A549 (cell line): ENCODE measurements around the gene MED9. TPM values are rescaled to one million over a fixed set of nuclear protein-coding genes. Genes with fewer than 3 reads are reported as not detected.
A peak's percentile ranks its signal among the peaks of the same experiment; 100 is the strongest.

Experiments
- ATAC-seq, 2 experiments: fragments of 200-7000 bp in 1 of 2; fragments of >200 bp in 1 of 2; cut with Nextera tagmentation in 1 of 2; cut with Tn5 transposase in 1 of 2; 3 replicates each; pipeline versions ENCODE4 v1.8.0 to v1.9.1; 2018 to 2020; ENCODE audit warnings: mild to moderate bottlenecking in 1 of 2, moderate library complexity in 1 of 2
- CTCF ChIA-PET: fragments of 300-600 bp; sonication (Branson Sonifier 250); formaldehyde crosslinking; extraction: SDS; loops from one replicate; lab custom pipeline; 2021; ENCODE audit warnings: antibody characterized with exemption, inconsistent platforms; lab: Yijun Ruan, JAX
- POLR2A ChIA-PET: fragments of 350-600 bp; formaldehyde crosslinking; extraction: SDS; loops from one replicate; lab custom pipeline; 2021; ENCODE audit warnings: antibody characterized with exemption, inconsistent platforms; lab: Yijun Ruan, JAX
- DNase-seq, 2 experiments: peaks; one replicate each; pipeline versions ENCODE4 v3.0.0 to v3.0.0-alpha.2; 2011 to 2016; ENCODE audit warnings: low read depth in 1 of 2, low spot score in 1 of 2
- FAIRE-seq: peaks from 2 replicates; lab custom pipeline; 2011; peaks lifted over from hg19 to GRCh38; lab: Jason Lieb, UNC
- H3K27ac ChIP-seq, 2 experiments: fragments of >200 bp; sonication (Bioruptor Twin); formaldehyde crosslinking; 3 replicates each; pipeline ENCODE4 v1.5.1; 2016 to 2017
- H3K4me1 ChIP-seq: fragments of >200 bp; sonication (Bioruptor Twin); formaldehyde crosslinking; 3 replicates; pipeline ENCODE4 v1.6.1; 2016
- H3K4me2 ChIP-seq: fragments of >200 bp; sonication (Bioruptor Twin); formaldehyde crosslinking; 3 replicates; pipeline ENCODE4 v1.6.1; 2016
- H3K4me3 ChIP-seq: fragments of >200 bp; sonication (Bioruptor Twin); formaldehyde crosslinking; 3 replicates; pipeline ENCODE4 v1.5.1; 2016
- H3K9me3 ChIP-seq: fragments of >200 bp; sonication (Bioruptor Twin); formaldehyde crosslinking; 3 replicates; pipeline ENCODE4 v1.6.1; 2016
- BCL3 ChIP-seq: fragments of >200 bp; sonication (Bioruptor Twin); formaldehyde crosslinking; IDR thresholded peaks from 3 replicates; pipeline ENCODE4 v1.6.1; 2016
- CBX2 ChIP-seq: fragments of 200-600 bp; sonication (generic); IDR thresholded peaks from 2 replicates; pipeline ENCODE4 v1.6.1; 2016; ENCODE audit warnings: low read depth, mild to moderate bottlenecking, borderline replicate concordance
- CBX8 ChIP-seq: fragments of 200-600 bp; sonication (generic); IDR thresholded peaks from 2 replicates; pipeline ENCODE4 v1.6.1; 2016
- CHD4 ChIP-seq: fragments of 200-600 bp; sonication (generic); IDR thresholded peaks from 2 replicates; pipeline ENCODE4 v1.6.1; 2016; ENCODE audit warnings: antibody characterized with exemption, mild to moderate bottlenecking, borderline replicate concordance
- E2F6 ChIP-seq: IDR thresholded peaks from 2 replicates; pipeline ENCODE4 v1.6.1; 2012; ENCODE audit warnings: low read depth, borderline replicate concordance
- GATA3 ChIP-seq: IDR thresholded peaks from 2 replicates; pipeline ENCODE4 v1.6.1; 2012; ENCODE audit warnings: borderline replicate concordance
- HES2 ChIP-seq: fragments of >200 bp; sonication (Bioruptor Twin); formaldehyde crosslinking; IDR thresholded peaks from 2 replicates; pipeline ENCODE4 v1.6.1; 2016
- HEYL ChIP-seq: fragments of 250-450 bp; sonication (Bioruptor Pico); IDR thresholded peaks from 2 replicates; pipeline ENCODE4 v1.8.0; 2021; ENCODE audit warnings: mild to moderate bottlenecking, moderate library complexity
- HMGXB4 ChIP-seq: fragments of 250-450 bp; sonication (Bioruptor Pico); IDR thresholded peaks from 2 replicates; pipeline ENCODE4 v1.5.0; 2021; ENCODE audit warnings: mild to moderate bottlenecking, moderate library complexity, borderline replicate concordance
- HOXA7 ChIP-seq: fragments of 250-450 bp; sonication (Bioruptor Pico); IDR thresholded peaks from 2 replicates; pipeline ENCODE4 v1.5.0; 2020; ENCODE audit warnings: mild to moderate bottlenecking, moderate library complexity
- JUN ChIP-seq, 2 experiments: fragments of >200 bp; sonication (Bioruptor Twin); formaldehyde crosslinking; IDR thresholded peaks; 2 replicates in 1 of 2; 3 replicates in 1 of 2; pipeline ENCODE4 v1.6.1; 2016 to 2017
- JUNB ChIP-seq: fragments of >200 bp; sonication (Bioruptor Twin); formaldehyde crosslinking; IDR thresholded peaks from 2 replicates; pipeline ENCODE4 v1.6.1; 2016
- MAFK ChIP-seq: fragments of 450-650 bp; IDR thresholded peaks from 2 replicates; pipeline ENCODE4 v1.6.1; 2014; ENCODE audit not compliant: partially characterized antibody
- MAX ChIP-seq: IDR thresholded peaks from 2 replicates; pipeline ENCODE4 v1.6.1; 2012
- MYC ChIP-seq: IDR thresholded peaks from 2 replicates; pipeline ENCODE4 v1.6.1; 2012; ENCODE audit warnings: mild to moderate bottlenecking, inconsistent platforms, low read length, improper control_type of control experiment, borderline replicate concordance
- NFE2L2 ChIP-seq: fragments of 150-350 bp; conservative IDR thresholded peaks from 2 replicates; pipeline ENCODE4 v1.6.1; 2014; ENCODE audit warnings: low read length
- REST ChIP-seq: fragments of 200-600 bp; sonication (generic); IDR thresholded peaks from 2 replicates; pipeline ENCODE4 v1.6.1; 2016; ENCODE audit warnings: antibody characterized with exemption, mild to moderate bottlenecking, moderate library complexity
- ZC3H11A ChIP-seq: fragments of 450-650 bp; IDR thresholded peaks from 2 replicates; pipeline ENCODE4 v1.6.1; 2014; ENCODE audit warnings: antibody characterized with exemption, mild to moderate bottlenecking
- ZNF302 ChIP-seq: fragments of 250-450 bp; sonication (Bioruptor Pico); IDR thresholded peaks from 2 replicates; pipeline ENCODE4 v1.9.0; 2021; ENCODE audit warnings: inconsistent platforms, mild to moderate bottlenecking, moderate library complexity
- WGBS: methylation state at CpG from one replicate; pipeline ENCODE4 v1.1.6; 2017; ENCODE audit errors: missing lambda C conversion rate; 5-methylcytosine and 5-hydroxymethylcytosine counted together
- polyA plus RNA-seq, 4 experiments: library from polyadenylated mRNA; depleted of rRNA in 3 of 4; stranded (reverse); fragments of >200 nt; fragmentation: RNase III in 1 of 4; extraction: RNeasy Plus Mini Kit Qiagen cat#74134 plus additional on column Dnase treatment in 1 of 4; gene quantifications; 2 replicates in 3 of 4; 3 replicates in 1 of 4; pipeline ENCODE4 v1.2.3, GENCODE V29; 2011 to 2017

MED9 gene
- polyA plus RNA-seq, 2 of the 4 experiments (the other 2 are of a cell fraction), result 15.2 to 17.4 TPM

- ATAC-seq, result no peak
- FAIRE-seq, result no peak
- WGBS, result 39% methylated on average over 12 of the region's 19 CpGs
- ChIA-PET POLR2A (interaction anchor here (0.6 to 2.1 kb wide), 17 partner anchors 10 to 160 kb away, joined by 3 to 22 read pairs (median 8); partner anchors contain the start of gene PEMT), CTCF (interaction anchor here (0.7 to 9.6 kb wide), 85 partner anchors 9 to 498 kb away, joined by 3 to 254 read pairs (median 6); partner anchors contain the start of genes MED9 and PEMT)
- H3K4me3 ChIP-seq, result peak overlapping the region; percentile 63; the same call in 2 of the 3 replicates
- peak overlapping the region; percentile 81 to 93; a peak in 3 of 6 replicates for H3K27ac ChIP-seq
- H3K9me3 ChIP-seq, result no peaks in the 10 kb centered on the region
- peaks cover 4% of the 10 kb centered on the region; the same call in 2 of the 3 replicates for H3K4me1 ChIP-seq
- H3K4me2 ChIP-seq, result peak overlapping the region; percentile 95
- no peak for TF ChIP-seq MAX
- TF ChIP-seq ZC3H11A, result no peak
- TF ChIP-seq BCL3, result no peak
- TF ChIP-seq CHD4, result no peak
- no peak for TF ChIP-seq NFE2L2
- no peak for TF ChIP-seq CBX2
- no peak for TF ChIP-seq HES2
- TF ChIP-seq MYC, result no peak
- no peak for TF ChIP-seq JUN (IDR thresholded peaks at IDR 0.05)
- no peak for TF ChIP-seq HEYL (CRISPR knock-in tag)
- no peak for TF ChIP-seq HOXA7
- no peak for TF ChIP-seq ZNF302
- no peak for TF ChIP-seq HMGXB4 (CRISPR knock-in tag)
- TF ChIP-seq REST, result no peak
- no peak for TF ChIP-seq JUNB
- TF ChIP-seq MAFK, result no peak
- no peak for TF ChIP-seq E2F6
- no peak for TF ChIP-seq GATA3
- no peak for TF ChIP-seq CBX8
- no peak for DNase-seq
Measured at GRCh38 chr17:17497065-17497844, 20.5 kb downstream of the MED9 start.
